AG09319 (cell line): ENCODE data around the gene SARDH.

Experiments
- DNase-seq: peaks from one replicate; pipeline ENCODE4 v3.0.0-alpha.2; 2010; ENCODE audit warnings: low read depth; ENCODE audit errors: extremely low read depth
- TF ChIP-seq, protein P1 (sequence below): IDR thresholded peaks from 2 replicates; pipeline ENCODE4 v1.5.1; 2011; ENCODE audit warnings: low read depth, mild to moderate bottlenecking, inconsistent platforms, low read length, moderate library complexity

SARDH gene

DNA sequence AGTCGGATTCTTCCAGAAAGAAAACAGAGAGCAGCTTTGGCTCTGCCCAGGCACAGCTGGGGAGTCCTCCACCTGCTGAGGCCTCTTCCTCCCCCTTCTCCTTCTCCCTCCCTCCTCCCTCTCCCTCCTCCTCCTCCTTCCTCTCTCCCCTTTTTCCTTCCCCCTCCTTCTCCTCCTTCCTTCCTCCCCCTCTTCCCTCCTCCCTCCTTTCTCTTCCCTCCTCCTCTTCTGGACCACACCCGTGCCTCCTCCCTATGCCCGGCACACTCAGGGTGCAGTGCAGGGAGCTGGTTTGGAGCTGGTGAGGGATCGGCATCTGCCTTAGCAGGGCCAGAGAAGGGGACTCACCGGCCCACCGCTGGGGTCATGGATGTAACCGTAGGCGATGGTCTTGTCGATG, 71.8 kb downstream of the SARDH start:
- TF ChIP-seq, protein P1, sequence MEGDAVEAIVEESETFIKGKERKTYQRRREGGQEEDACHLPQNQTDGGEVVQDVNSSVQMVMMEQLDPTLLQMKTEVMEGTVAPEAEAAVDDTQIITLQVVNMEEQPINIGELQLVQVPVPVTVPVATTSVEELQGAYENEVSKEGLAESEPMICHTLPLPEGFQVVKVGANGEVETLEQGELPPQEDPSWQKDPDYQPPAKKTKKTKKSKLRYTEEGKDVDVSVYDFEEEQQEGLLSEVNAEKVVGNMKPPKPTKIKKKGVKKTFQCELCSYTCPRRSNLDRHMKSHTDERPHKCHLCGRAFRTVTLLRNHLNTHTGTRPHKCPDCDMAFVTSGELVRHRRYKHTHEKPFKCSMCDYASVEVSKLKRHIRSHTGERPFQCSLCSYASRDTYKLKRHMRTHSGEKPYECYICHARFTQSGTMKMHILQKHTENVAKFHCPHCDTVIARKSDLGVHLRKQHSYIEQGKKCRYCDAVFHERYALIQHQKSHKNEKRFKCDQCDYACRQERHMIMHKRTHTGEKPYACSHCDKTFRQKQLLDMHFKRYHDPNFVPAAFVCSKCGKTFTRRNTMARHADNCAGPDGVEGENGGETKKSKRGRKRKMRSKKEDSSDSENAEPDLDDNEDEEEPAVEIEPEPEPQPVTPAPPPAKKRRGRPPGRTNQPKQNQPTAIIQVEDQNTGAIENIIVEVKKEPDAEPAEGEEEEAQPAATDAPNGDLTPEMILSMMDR = no peak

DNA sequence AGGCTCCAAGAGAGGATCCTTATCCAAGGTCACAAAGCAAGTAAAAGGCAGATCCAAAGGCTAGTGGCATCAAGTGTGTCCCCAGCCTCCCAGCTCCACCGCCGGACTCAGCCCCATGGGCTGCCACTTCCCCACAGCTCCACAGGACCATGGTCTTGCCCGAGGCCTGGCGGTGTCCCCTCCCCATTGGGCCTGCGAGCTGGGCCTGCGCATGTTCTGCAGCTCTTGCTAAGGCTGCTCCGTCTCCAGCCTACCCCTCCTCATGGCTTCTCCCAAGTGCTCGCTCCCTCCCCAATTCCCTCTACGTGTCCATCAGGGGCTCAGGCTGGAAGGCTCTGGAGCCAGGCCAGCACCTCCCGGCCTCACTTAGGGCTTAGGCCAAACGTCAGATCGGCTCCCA, 72.6 kb downstream of the SARDH start:
- TF ChIP-seq, protein P1 = no peak
- DNase-seq = no peak

More for the DNA sequence above, 71.8 kb downstream of the SARDH start:
- DNase-seq = no peak

DNA sequence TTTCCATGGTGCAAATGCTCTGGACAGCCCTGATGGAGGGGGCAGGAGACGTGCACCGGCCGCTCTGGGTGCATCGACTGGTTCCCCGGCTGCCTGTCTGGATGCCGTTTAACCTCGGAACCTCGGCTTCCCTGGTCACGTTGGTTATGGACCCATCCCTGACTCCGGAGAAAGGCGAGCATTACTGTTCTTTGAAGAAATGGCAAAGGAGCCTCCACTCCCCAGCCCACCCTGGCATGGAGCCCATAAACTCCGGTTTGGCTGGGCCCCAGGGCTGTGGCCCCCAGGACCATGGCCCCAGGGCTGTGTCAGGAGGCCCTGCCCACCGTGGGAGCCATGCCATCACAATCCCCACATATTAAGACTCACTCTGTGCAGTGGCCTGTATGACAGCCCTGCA, 73.1 kb downstream of the SARDH start:
- TF ChIP-seq, protein P1 = no peak
- no peak for DNase-seq

DNA sequence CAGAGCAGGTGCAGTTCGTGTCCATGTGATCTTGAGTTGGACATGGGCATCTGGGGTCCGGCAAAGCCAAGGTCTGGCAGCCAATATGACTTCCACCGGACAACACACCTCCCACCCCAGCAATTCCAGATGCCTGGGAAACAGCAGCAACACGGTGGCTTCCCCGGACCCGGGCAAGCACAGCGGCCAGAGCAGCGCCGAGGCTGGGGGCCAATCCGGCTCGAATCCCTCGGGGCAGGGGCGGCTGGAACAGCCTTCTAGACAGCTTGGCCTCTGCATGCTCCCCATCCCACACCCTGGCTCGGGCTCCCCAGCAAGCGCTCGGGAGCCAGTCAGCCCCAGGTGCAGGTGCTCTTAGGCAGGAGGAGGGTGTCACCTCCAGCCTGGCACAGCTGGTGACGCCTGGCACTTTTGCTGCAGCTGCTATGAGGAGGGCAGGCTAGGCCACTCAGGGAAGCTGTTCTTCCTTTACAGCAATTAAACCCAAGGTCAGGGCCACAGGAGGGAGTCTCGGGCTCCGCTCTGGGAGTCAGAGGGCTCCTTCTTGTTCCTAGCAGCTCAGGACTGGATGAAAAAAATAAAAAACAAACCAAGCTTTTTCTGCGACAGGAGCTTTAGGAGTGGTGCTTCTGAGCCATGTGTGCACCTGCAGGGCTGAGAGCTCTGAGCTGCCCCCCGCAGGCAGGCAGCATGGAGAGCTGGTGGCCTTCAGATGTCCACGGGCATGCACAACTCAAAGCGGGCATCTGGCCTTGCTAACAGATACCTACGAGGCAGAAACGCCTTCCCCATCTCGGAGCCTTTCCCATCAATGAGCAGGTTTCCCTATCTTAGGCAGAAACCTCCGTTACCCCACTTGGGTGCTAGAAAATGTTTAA, 73.7 kb downstream of the SARDH start:
- no peak for DNase-seq

DNA sequence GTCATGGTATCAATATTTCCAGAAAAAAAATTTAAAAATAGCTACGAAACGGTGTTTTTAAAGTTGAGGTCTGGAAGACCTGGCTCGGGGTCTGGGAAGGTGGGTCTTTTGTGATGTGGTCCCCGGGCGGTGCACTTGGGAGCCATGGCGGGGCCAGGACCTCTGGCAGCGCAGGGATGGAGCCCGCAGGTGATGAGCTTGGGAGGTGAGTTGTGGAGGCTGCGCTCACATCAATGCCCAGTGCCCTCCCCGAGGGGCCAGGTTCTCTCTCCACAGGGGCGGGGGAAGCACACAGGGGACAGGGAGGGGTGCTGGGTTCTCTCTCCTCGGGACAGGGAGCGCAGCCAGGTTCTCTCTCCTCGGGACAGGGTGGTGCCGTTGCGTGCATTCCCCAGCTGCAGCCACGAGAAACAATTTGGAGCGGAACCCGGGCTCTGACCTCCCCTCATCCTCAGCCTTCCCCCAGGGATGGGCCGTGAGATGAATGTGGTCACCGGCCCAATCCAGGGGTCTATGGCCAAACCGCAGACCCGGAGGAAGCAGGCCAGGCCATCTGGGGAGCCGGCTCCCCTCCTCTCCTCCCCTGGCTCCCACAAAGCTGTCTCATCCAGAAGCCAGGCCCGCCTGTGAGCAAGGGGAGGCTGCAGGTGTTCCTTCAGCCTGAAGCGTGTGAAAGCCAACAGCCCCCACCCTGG, 76.2 kb downstream of the SARDH start:
- no peak for DNase-seq
- TF ChIP-seq, protein P1 = no peak

More for the DNA sequence above, 73.7 kb downstream of the SARDH start:
- TF ChIP-seq, protein P1 = no peak

DNA sequence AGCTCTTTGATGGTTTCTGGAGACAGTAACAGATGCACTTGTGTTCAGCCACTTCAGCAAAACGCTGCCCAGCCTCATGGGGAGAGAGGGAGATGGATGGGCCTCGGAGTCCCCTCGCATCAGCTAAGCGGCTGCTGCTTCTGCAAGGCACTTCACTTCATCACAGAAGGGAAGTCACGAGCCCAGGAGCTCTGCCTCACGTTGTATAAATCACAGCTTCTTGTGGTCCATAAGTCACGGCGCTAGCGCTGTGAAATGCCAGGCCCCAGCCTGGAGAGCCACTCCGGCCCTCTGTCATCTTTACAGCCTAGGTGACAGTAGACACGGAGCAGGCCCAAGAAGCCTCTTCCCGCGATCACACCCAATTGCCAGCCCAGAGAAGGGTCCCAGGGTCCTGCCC, 78.6 kb downstream of the SARDH start:
- TF ChIP-seq, protein P1 = no peak
- DNase-seq = no peak
